ENCODE results near the gene STYX.

STYX gene

DNA sequence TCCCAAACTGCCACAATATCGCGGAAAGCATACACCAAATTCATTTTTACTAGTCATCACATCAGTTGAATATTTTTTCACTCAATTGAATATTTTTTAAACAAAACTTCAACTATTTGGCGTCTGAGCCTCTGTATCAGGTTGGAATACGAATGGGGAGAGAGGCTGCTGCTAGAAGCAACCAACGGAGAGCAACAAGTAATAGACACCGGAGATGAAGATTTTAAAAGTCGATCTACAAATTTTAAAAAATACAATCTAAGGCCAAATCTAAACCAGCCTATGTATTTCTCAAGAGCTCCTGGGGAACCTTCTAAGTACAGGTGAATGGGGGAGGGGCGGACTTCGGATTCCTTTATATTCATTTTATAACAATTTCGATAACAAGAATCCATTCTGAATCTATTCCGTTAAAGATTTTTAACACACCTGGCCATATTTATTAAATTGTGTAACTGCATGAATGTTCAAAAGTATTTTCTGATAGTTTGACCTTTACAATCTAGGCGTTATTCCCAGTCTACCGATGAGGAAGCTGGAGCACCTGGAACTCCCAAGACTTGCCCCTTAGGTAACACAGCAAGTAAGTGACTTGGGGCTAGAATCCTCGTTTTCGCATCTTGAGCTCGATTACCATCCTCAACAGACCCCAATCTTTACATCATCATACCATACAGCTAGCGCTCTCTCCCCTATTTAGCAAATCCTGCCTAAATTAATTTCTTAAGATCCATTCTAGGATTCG is 60.2 kb downstream of the STYX start:
- H3K4me2 ChIP-seq = peak overlapping the region; percentile 78 to 98 (median 90)
- H3K4me1 ChIP-seq = peaks cover 25 to 45% (median 28%) of the 10 kb centered on the region in 10 experiments
- peaks cover 0 to 50% (median 6%) of the 10 kb centered on the region in 11 experiments; a peak in 8 of 22 replicates for H4K20me1 ChIP-seq
- no peak for TF ChIP-seq Cebpa-rat (IDR thresholded peaks at IDR 0.05)
- peak overlapping the region; percentile 81 to 91 (median 85); a peak in 21 of 22 replicates for H3K9ac ChIP-seq
- H3K27me3 ChIP-seq = no peaks in the 10 kb centered on the region
- peak overlapping the region in 10 of 11 experiments; percentile 75 to 90 (median 88); a peak in 19 of 22 replicates for H3K27ac ChIP-seq
- 0 out of 22 replicates have a peak, but pooled peaks cover 0 to 2% (median 0%) of the 10 kb centered on the region in 11 experiments for H3K9me3 ChIP-seq (replicated peaks in 1 of 11)
- peak overlapping the region; percentile 70 to 90 (median 80) for H3K4me3 ChIP-seq
- H3K36me3 ChIP-seq = peaks cover 0 to 29% (median 6%) of the 10 kb centered on the region in 11 experiments; a peak in 6 of 22 replicates

- peak overlapping the region; percentile 67 to 90 (median 87); a peak in 21 of 22 replicates for H3K27ac ChIP-seq
- no peak for TF ChIP-seq Cebpa-rat (IDR thresholded peaks at IDR 0.05)
- H3K9ac ChIP-seq = peak overlapping the region; percentile 81 to 91 (median 85)
Observed at GRCh38 chr14:52790756-52791222, 60.8 kb downstream of the STYX start.

DNA sequence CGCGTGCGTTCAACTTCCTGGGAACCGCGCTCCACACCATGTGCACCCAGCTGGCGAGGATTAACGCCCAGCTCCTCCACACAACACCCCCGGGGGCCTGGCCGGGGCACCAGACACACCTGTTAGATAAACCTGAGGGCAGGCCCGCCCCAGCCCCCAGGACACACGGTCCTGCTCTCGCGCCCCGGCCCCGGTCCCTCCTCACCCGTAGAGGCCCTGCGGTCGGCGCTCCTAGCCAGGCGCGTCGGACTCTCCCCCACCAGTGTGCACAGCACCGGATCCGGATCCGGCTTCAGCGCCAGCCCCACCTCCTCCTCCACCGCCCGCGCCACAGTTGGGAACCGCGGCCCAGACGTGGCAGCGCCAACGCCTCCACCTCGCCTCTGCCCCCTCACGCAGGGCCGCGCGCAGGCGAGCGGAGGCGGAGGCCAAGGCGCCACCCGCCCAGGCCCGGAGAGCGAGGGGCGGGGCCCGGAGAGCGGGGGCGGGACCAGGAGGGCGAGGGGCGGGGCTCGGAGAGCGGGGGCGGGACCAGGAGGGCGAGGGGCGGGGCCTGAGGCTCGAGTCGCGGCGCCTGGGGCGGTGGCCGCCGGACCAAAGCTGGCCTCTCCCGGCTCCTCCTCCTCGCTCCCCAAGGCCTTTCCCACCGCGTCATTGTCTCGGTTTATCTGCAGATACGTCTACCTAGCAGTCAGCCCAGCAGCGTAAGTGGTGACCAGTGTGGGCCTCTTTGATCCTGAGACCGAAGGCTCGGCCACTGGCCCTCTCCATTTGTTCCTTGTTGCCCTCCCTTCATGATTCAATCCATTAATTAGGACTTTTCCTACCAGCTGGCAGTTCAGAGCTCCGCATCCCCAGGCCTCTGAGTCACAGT is 61.5 kb downstream of the STYX start, which contains the start of gene GNPNAT1:
Gene GNPNAT1 (minus strand): TSS at position 385 of the 874 bp plus-strand sequence. CDS start 6,957 bp downstream, outside the sequence.
- peak within 1 kb of the TSS; percentile 82 to 98 (median 90) for H3K4me2 ChIP-seq
- no peaks in the 10 kb centered on the region for H3K27me3 ChIP-seq
- peak within 1 kb of the TSS; percentile 70 to 90 (median 80) for H3K4me3 ChIP-seq
- peaks cover under 1 to 15% (median 8%) of the 10 kb centered on the region in 11 experiments; a peak in 17 of 22 replicates for H3K9me3 ChIP-seq (replicated peaks in 1 of 11)
- no peak for TF ChIP-seq Cebpa-rat (IDR thresholded peaks at IDR 0.05)
- peaks cover 0 to 39% (median 6%) of the 10 kb centered on the region in 11 experiments; a peak in 8 of 22 replicates for H4K20me1 ChIP-seq
- peaks cover 25 to 45% (median 28%) of the 10 kb centered on the region in 10 experiments for H3K4me1 ChIP-seq
- H3K9ac ChIP-seq = peak within 1 kb of the TSS; percentile 81 to 91 (median 85)
- peaks cover 0 to 19% (median under 1%) of the 10 kb centered on the region in 11 experiments; a peak in 5 of 22 replicates for H3K36me3 ChIP-seq
- peak within 1 kb of the TSS; percentile 67 to 90 (median 87) for H3K27ac ChIP-seq

More at GRCh38 chr14:52790756-52791222, 60.8 kb downstream of the STYX start:
- peaks cover 0 to 8% (median 3%) of the 10 kb centered on the region in 11 experiments; a peak in 8 of 22 replicates for H3K9me3 ChIP-seq (replicated peaks in 1 of 11)
- peak overlapping the region; percentile 78 to 98 (median 90) for H3K4me2 ChIP-seq
- H3K4me1 ChIP-seq = peaks cover 25 to 45% (median 28%) of the 10 kb centered on the region in 10 experiments
- H3K36me3 ChIP-seq = peaks cover 0 to 25% (median 6%) of the 10 kb centered on the region in 11 experiments; a peak in 6 of 22 replicates
- H4K20me1 ChIP-seq = peaks cover 0 to 46% (median 6%) of the 10 kb centered on the region in 11 experiments; a peak in 8 of 22 replicates
- no peaks in the 10 kb centered on the region for H3K27me3 ChIP-seq
- peak overlapping the region; percentile 70 to 90 (median 80) for H3K4me3 ChIP-seq

DNA sequence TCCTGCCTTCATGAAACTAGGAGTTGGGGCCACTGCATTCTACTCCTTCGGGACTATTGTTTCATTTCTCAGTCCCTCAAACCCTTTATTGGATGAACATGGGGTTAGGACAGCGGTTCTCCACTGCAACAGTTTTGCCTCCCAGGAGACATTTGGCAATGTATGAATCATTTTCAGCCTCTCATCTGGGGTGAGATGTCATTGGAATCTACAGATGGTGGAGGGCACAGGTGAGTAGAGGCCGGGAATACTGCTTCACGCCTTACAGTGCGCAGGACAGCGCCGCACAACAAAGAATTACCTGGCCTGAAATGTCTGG is 62.1 kb downstream of the STYX start:
- H3K4me2 ChIP-seq = peak overlapping the region; percentile 57 to 96 (median 81)
- peaks cover 7 to 20% (median 14%) of the 10 kb centered on the region in 11 experiments; a peak in 18 of 22 replicates for H3K9me3 ChIP-seq (replicated peaks in 1 of 11)
- peaks cover 0 to 33% (median 6%) of the 10 kb centered on the region in 11 experiments; a peak in 8 of 22 replicates for H4K20me1 ChIP-seq
- peak overlapping the region; percentile 48 to 90 (median 77); a peak in 19 of 20 replicates for H3K4me3 ChIP-seq
- peaks cover 25 to 45% (median 28%) of the 10 kb centered on the region in 10 experiments for H3K4me1 ChIP-seq
- peak in 5 of 11 experiments; percentile 16 to 85 (median 47); a peak in 6 of 22 replicates for TF ChIP-seq Cebpa-rat (IDR thresholded peaks at IDR 0.05)
- peak overlapping the region; percentile 7 to 90 (median 83); a peak in 20 of 22 replicates for H3K27ac ChIP-seq
- no peaks in the 10 kb centered on the region for H3K27me3 ChIP-seq
- peak overlapping the region in 10 of 11 experiments; percentile 64 to 88 (median 70); a peak in 18 of 22 replicates for H3K9ac ChIP-seq
- H3K36me3 ChIP-seq = peaks cover 0 to 13% (median 0%) of the 10 kb centered on the region in 11 experiments; a peak in 4 of 22 replicates

GRCh38 chr14:52793061-52793460 is 63.1 kb downstream of the STYX start:
- H3K4me3 ChIP-seq = no peak overlapping the region

DNA sequence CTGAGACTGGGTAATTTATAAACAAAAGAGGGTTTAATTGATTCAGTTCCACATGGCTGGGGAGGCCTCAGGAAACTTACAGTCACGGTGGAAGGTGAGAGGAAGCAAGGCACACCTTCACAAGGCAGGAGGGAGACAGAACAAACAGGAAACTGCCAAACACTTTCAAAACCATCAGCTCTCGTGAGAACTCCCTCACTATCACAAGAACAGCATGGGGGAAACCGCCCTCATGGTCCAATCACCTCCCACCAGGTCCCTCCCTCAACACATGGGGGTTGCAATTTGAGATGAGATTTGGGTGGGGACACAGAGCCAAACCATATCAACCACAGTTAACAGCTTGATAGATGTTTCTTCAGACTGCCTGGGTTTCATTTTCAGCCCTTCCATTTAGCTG is 67.7 kb downstream of the STYX start:
- Histone ChIP-seq H3K36me3 (no peaks in the 10 kb centered on the region), H3K9me3 (replicated peaks in 1 of 11) (peaks cover 9 to 28% (median 20%) of the 10 kb centered on the region in 11 experiments; a peak in 19 of 22 replicates)

More at GRCh38 chr14:52793061-52793460, 63.1 kb downstream of the STYX start:
- H3K27me3 ChIP-seq = no peaks in the 10 kb centered on the region
- H3K9me3 ChIP-seq (replicated peaks in 1 of 11) = peaks cover 9 to 27% (median 20%) of the 10 kb centered on the region in 11 experiments; a peak in 19 of 22 replicates
- no peak overlapping the region for H3K9ac ChIP-seq
- H3K36me3 ChIP-seq = peaks cover 0 to 4% (median 0%) of the 10 kb centered on the region in 11 experiments; a peak in 4 of 22 replicates
- H3K4me1 ChIP-seq = peaks cover 20 to 36% (median 28%) of the 10 kb centered on the region in 10 experiments
- peak overlapping the region in 5 of 11 experiments; percentile 81 to 90 (median 87); a peak in 4 of 22 replicates for H3K27ac ChIP-seq
- no peak overlapping the region for H3K4me2 ChIP-seq
- H4K20me1 ChIP-seq = peaks cover 0 to 23% (median 2%) of the 10 kb centered on the region in 11 experiments; a peak in 7 of 22 replicates
- TF ChIP-seq Cebpa-rat (IDR thresholded peaks at IDR 0.05) = no peak

DNA sequence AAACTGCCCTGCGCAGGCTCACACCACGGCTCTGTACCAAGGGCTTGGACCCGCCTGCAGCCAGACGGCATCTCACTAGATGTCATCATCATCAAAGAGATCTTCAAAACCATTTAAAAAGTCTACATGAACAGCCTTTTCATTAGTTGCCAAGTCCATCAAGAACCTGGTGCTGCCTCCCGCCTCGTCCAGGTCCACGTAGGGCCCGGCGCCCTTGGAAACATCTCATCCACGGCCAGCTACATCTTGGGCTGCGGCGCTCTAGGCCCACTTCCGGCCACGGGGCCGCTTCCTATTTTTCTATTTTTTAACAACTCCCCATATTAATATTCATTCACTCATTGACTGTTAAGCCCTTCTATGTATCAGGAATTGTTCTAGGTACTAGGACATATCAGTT is 68.9 kb downstream of the STYX start:
- Histone ChIP-seq H3K4me3 (no peak overlapping the region), H3K36me3 (no peaks in the 10 kb centered on the region), H4K20me1 (no peaks in the 10 kb centered on the region), H3K9me3 (replicated peaks in 1 of 11) (peaks cover 9 to 28% (median 20%) of the 10 kb centered on the region in 11 experiments; a peak in 19 of 22 replicates), H3K4me2 (no peak overlapping the region), H3K9ac (no peak overlapping the region), H3K27me3 (no peaks in the 10 kb centered on the region), H3K27ac (no peak overlapping the region), H3K4me1 (peaks cover 9 to 15% (median 11%) of the 10 kb centered on the region in 10 experiments; a peak in 19 of 20 replicates)
- no peak for TF ChIP-seq Cebpa-rat (IDR thresholded peaks at IDR 0.05)

More for the DNA sequence above, 67.7 kb downstream of the STYX start:
- Histone ChIP-seq H3K27me3 (no peaks in the 10 kb centered on the region), H3K4me3 (no peak overlapping the region), H3K4me2 (no peak overlapping the region), H3K27ac (no peak overlapping the region), H4K20me1 (no peaks in the 10 kb centered on the region), H3K4me1 (peaks cover 9 to 15% (median 11%) of the 10 kb centered on the region in 10 experiments; a peak in 19 of 20 replicates), H3K9ac (no peak overlapping the region)
- no peak for TF ChIP-seq Cebpa-rat (IDR thresholded peaks at IDR 0.05)
